HG02763 (cell line): ENCODE measurements around the gene GPR132.
"Not testable (repeated sequence)": the region's sequence is repeated elsewhere in the genome, so short reads cannot be mapped to it uniquely, and the experiment has no call there.

ENCODE experiments used
- ATAC-seq: cut with Tn5 transposase; IDR thresholded peaks from one replicate; pipeline ENCODE4 v1.9.1; 2021; ENCODE audit warnings: mild to moderate bottlenecking, moderate library complexity; ENCODE audit not compliant: unreplicated experiment

The GPR132 gene

GRCh38 chr14:105076296-105076804, 11.1 kb upstream of the GPR132 start:
- no peak for ATAC-seq

GRCh38 chr14:105075379-105076295, 10.4 kb upstream of the GPR132 start:
- no peak for ATAC-seq

GRCh38 chr14:105074601-105075053, 9.4 kb upstream of the GPR132 start:
- ATAC-seq = no peak

- no peak for ATAC-seq
Observed at GRCh38 chr14:105073720-105074600, 8.7 kb upstream of the GPR132 start.

GRCh38 chr14:105072892-105073719, 7.9 kb upstream of the GPR132 start:
- no peak for ATAC-seq

GRCh38 chr14:105072381-105072861, 7.2 kb upstream of the GPR132 start:
- ATAC-seq = no peak

GRCh38 chr14:105071942-105072341, 6.7 kb upstream of the GPR132 start:
- no peak for ATAC-seq

- ATAC-seq = no peak
Observed at GRCh38 chr14:105071326-105071725, 6.1 kb upstream of the GPR132 start.

- no peak for ATAC-seq
Observed at GRCh38 chr14:105070760-105071137, 5.5 kb upstream of the GPR132 start.

- no peak for ATAC-seq
Observed at GRCh38 chr14:105069871-105070759, 4.9 kb upstream of the GPR132 start.

GRCh38 chr14:105069522-105069870, 4.3 kb upstream of the GPR132 start:
- no peak for ATAC-seq

- no peak for ATAC-seq
Observed at GRCh38 chr14:105068818-105069217, 3.6 kb upstream of the GPR132 start.

GRCh38 chr14:105067969-105068301, 2.7 kb upstream of the GPR132 start:
- no peak for ATAC-seq

- no peak for ATAC-seq
Observed at GRCh38 chr14:105067140-105067968, 2.1 kb upstream of the GPR132 start.

GRCh38 chr14:105066240-105067071, 1.2 kb upstream of the GPR132 start:
- ATAC-seq = no peak

- no peak for ATAC-seq
Observed at GRCh38 chr14:105064721-105065143, 498 bp downstream of the GPR132 start.

- ATAC-seq = no peak
Observed at GRCh38 chr14:105064001-105064400, 1.2 kb downstream of the GPR132 start.

- not testable (repeated sequence) for ATAC-seq
Observed at GRCh38 chr14:105063506-105063905, 1.7 kb downstream of the GPR132 start.
